GM23338 (cell line): ENCODE results near the gene MYL5. TPM values are rescaled to one million over a fixed set of nuclear protein-coding genes. Genes with fewer than 3 reads are reported as not detected.

Source experiments
- ATAC-seq: fragments of 200-7000 bp; cut with Tn5 transposase; 3 replicates; pipeline ENCODE4 v1.9.1; 2020
- DNase-seq: peaks from one replicate; pipeline ENCODE4 v3.0.0-alpha.2; 2015; ENCODE audit warnings: low spot score
- H2AFZ ChIP-seq: fragments of 200-600 bp; sonication (generic); 2 replicates; pipeline ENCODE4 v1.8.0; 2016; ENCODE audit warnings: antibody characterized with exemption, mild to moderate bottlenecking, moderate library complexity
- H3F3A ChIP-seq: fragments of 200-600 bp; sonication (generic); replicated peaks from 2 replicates; pipeline ENCODE4 v1.8.0; 2017; ENCODE audit warnings: antibody characterized with exemption, mixed run types, low read depth
- H3K27ac ChIP-seq: fragments of 200-600 bp; sonication (generic); 2 replicates; pipeline ENCODE4 v1.6.1; 2016; ENCODE audit warnings: low read depth
- H3K27me3 ChIP-seq: fragments of 200-600 bp; sonication (generic); 2 replicates; pipeline ENCODE4 v1.8.0; 2016; ENCODE audit warnings: mild to moderate bottlenecking, mixed run types, moderate library complexity; ENCODE audit not compliant: insufficient read depth
- H3K36me3 ChIP-seq: fragments of 200-600 bp; sonication (generic); 2 replicates; pipeline ENCODE4 v1.8.0; 2016; ENCODE audit warnings: mild to moderate bottlenecking; ENCODE audit not compliant: insufficient read depth
- H3K4me1 ChIP-seq: fragments of 200-600 bp; sonication (generic); 2 replicates; pipeline ENCODE4 v1.8.0; 2016; ENCODE audit warnings: mild to moderate bottlenecking, moderate library complexity; ENCODE audit not compliant: insufficient read depth
- H3K4me2 ChIP-seq: fragments of 200-600 bp; sonication (generic); 2 replicates; pipeline ENCODE4 v1.7.1; 2017; ENCODE audit warnings: mixed run types
- H3K4me3 ChIP-seq: fragments of 200-600 bp; sonication (generic); 2 replicates; pipeline ENCODE4 v1.6.1; 2016; ENCODE audit warnings: mixed run types
- H3K79me2 ChIP-seq: fragments of 200-600 bp; sonication (generic); replicated peaks from 2 replicates; pipeline ENCODE4 v1.8.0; 2017; ENCODE audit warnings: mild to moderate bottlenecking; ENCODE audit not compliant: insufficient read depth
- H3K9me2 ChIP-seq: fragments of 200-600 bp; sonication (generic); 2 replicates; pipeline ENCODE4 v1.8.0; 2017; ENCODE audit not compliant: insufficient read depth
- H4K20me1 ChIP-seq: fragments of 200-600 bp; sonication (generic); replicated peaks from 2 replicates; pipeline ENCODE4 v1.8.0; 2017; ENCODE audit warnings: mild to moderate bottlenecking; ENCODE audit not compliant: insufficient read depth
- H3K27ac Mint-ChIP-seq: 2 replicates; pipeline ENCODE4 v1.8.0; 2020; ENCODE audit warnings: inconsistent platforms, mild to moderate bottlenecking, moderate library complexity, mixed read lengths
- H3K27me3 Mint-ChIP-seq: 3 replicates; pipeline ENCODE4 v1.8.0; 2022; ENCODE audit warnings: low read depth, mild to moderate bottlenecking, moderate library complexity, mixed read lengths, inconsistent platforms; ENCODE audit not compliant: insufficient read depth, poor library complexity
- H3K36me3 Mint-ChIP-seq: 3 replicates; pipeline ENCODE4 v1.8.0; 2021; ENCODE audit warnings: low read depth, mild to moderate bottlenecking, inconsistent platforms, moderate library complexity, mixed read lengths
- H3K4me1 Mint-ChIP-seq: 3 replicates; pipeline ENCODE4 v1.8.0; 2020; ENCODE audit warnings: mild to moderate bottlenecking, inconsistent platforms, mixed read lengths
- H3K4me3 Mint-ChIP-seq: 3 replicates; pipeline ENCODE4 v1.8.0; 2021; ENCODE audit warnings: moderate library complexity, mild to moderate bottlenecking, inconsistent platforms, mixed read lengths
- H3K9me3 Mint-ChIP-seq: 3 replicates; pipeline ENCODE4 v1.8.0; 2020; ENCODE audit warnings: moderate library complexity, mild to moderate bottlenecking, inconsistent platforms, mixed read lengths
- CREB1 ChIP-seq: fragments of 250-450 bp; sonication (Bioruptor Pico); IDR thresholded peaks from 2 replicates; pipeline ENCODE4 v1.5.0; 2020; ENCODE audit warnings: low read depth, mild to moderate bottlenecking, moderate library complexity
- EZH2 ChIP-seq: fragments of 200-600 bp; sonication (generic); IDR thresholded peaks from one replicate; pipeline ENCODE4 v1.8.0; 2017; ENCODE audit warnings: antibody characterized with exemption, mild to moderate bottlenecking, low read depth; ENCODE audit not compliant: unreplicated experiment
- JUNB ChIP-seq: IDR thresholded peaks from one replicate; pipeline ENCODE4 v1.6.1; 2016; ENCODE audit warnings: antibody characterized with exemption; ENCODE audit not compliant: unreplicated experiment
- POLR2AphosphoS5 ChIP-seq: IDR thresholded peaks from 2 replicates; pipeline ENCODE4 v1.6.1; 2016; ENCODE audit warnings: antibody characterized with exemption, low read depth
- REST ChIP-seq: IDR thresholded peaks from one replicate; pipeline ENCODE4 v1.6.1; 2018; ENCODE audit warnings: antibody characterized with exemption; ENCODE audit not compliant: unreplicated experiment
- STAT1 ChIP-seq: IDR thresholded peaks from one replicate; pipeline ENCODE4 v1.6.1; 2016; ENCODE audit warnings: antibody characterized with exemption; ENCODE audit not compliant: unreplicated experiment
- ZNF114 ChIP-seq: fragments of 250-450 bp; sonication (Bioruptor Pico); IDR thresholded peaks from 2 replicates; pipeline ENCODE4 v1.5.0; 2020; ENCODE audit warnings: mild to moderate bottlenecking, moderate library complexity
- ZNF331 ChIP-seq: fragments of 250-450 bp; sonication (Bioruptor Pico); IDR thresholded peaks from 2 replicates; pipeline ENCODE4 v1.5.0; 2020; ENCODE audit warnings: low read depth, mild to moderate bottlenecking, moderate library complexity
- polyA plus RNA-seq: library from polyadenylated mRNA; unstranded; fragments of >200 nt; fragmentation: Nextera tagmentation; extraction: Ambion mirVana; gene quantifications from 2 replicates; pipeline ENCODE4 v1.2.1, GENCODE V29; 2016
- total RNA-seq: library from RNA; depleted of rRNA; stranded (reverse); fragments of >200 nt; shearing (Covaris generic); gene quantifications from 2 replicates; pipeline ENCODE4 v1.2.3, GENCODE V29; 2014
- TF ChIP-seq, protein P1 (sequence below): fragments of 250-450 bp; sonication (Bioruptor Pico); IDR thresholded peaks from 2 replicates; pipeline ENCODE4 v1.5.0; 2020; ENCODE audit warnings: mild to moderate bottlenecking, moderate library complexity

Gene MYL5
- total and polyA plus RNA-seq, 2 experiments from 2014 or later, result 3.0 to 4.4 TPM

DNA sequence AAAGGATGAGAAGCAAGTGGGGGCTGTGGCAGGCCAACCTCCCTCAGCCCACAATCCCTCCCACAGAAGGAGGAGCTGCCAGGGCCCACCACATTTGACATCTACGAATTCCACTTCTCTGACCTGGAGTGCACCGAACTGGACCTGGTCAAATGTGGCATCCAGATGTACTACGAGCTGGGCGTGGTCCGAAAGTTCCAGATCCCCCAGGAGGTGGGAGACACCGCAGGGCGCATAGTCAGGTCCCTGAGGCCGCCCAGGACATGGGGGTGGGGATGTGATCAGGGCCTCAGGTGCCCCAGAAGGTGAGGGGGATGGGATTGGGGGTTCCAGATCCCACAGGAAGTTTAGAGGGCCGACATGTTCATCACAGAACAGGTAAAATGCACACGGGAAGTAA is 13.9 kb upstream of the MYL5 start (continued):
- no peak for TF ChIP-seq REST
- TF ChIP-seq EZH2, result no peak
- no peak for TF ChIP-seq JUNB
- no peak for TF ChIP-seq CREB1 (CRISPR knock-in tag)

DNA sequence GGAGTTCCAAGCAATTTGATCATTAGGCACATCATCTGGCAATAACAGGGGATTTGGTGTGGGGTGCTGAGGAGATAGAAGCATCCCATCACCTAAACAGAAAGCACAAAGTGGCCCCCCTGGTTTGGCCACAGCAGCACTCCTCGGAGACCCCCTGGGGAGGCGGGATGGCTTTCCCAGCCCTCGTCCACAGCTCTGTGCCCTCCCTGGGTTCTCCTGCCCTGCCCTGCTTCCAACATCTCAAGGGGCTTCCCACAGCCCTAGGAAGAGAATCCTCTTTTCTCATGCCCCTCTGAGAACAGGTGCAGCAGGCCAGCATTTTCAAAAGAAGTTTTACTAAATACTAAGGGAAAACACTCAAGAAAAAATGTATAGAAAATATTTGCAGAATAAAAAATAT is 13.1 kb upstream of the MYL5 start:
- no peak overlapping the region for H2AFZ ChIP-seq
- no peak for ATAC-seq
- H3K27me3 ChIP-seq, result no peaks in the 10 kb centered on the region
- no peak for DNase-seq
- TF ChIP-seq ZNF114 (CRISPR knock-in tag) (no peak), JUNB (no peak), ZNF331 (no peak), EZH2 (no peak), CREB1 (CRISPR knock-in tag) (no peak), POLR2AphosphoS5 (no peak), STAT1 (no peak)
- TF ChIP-seq, protein P1, sequence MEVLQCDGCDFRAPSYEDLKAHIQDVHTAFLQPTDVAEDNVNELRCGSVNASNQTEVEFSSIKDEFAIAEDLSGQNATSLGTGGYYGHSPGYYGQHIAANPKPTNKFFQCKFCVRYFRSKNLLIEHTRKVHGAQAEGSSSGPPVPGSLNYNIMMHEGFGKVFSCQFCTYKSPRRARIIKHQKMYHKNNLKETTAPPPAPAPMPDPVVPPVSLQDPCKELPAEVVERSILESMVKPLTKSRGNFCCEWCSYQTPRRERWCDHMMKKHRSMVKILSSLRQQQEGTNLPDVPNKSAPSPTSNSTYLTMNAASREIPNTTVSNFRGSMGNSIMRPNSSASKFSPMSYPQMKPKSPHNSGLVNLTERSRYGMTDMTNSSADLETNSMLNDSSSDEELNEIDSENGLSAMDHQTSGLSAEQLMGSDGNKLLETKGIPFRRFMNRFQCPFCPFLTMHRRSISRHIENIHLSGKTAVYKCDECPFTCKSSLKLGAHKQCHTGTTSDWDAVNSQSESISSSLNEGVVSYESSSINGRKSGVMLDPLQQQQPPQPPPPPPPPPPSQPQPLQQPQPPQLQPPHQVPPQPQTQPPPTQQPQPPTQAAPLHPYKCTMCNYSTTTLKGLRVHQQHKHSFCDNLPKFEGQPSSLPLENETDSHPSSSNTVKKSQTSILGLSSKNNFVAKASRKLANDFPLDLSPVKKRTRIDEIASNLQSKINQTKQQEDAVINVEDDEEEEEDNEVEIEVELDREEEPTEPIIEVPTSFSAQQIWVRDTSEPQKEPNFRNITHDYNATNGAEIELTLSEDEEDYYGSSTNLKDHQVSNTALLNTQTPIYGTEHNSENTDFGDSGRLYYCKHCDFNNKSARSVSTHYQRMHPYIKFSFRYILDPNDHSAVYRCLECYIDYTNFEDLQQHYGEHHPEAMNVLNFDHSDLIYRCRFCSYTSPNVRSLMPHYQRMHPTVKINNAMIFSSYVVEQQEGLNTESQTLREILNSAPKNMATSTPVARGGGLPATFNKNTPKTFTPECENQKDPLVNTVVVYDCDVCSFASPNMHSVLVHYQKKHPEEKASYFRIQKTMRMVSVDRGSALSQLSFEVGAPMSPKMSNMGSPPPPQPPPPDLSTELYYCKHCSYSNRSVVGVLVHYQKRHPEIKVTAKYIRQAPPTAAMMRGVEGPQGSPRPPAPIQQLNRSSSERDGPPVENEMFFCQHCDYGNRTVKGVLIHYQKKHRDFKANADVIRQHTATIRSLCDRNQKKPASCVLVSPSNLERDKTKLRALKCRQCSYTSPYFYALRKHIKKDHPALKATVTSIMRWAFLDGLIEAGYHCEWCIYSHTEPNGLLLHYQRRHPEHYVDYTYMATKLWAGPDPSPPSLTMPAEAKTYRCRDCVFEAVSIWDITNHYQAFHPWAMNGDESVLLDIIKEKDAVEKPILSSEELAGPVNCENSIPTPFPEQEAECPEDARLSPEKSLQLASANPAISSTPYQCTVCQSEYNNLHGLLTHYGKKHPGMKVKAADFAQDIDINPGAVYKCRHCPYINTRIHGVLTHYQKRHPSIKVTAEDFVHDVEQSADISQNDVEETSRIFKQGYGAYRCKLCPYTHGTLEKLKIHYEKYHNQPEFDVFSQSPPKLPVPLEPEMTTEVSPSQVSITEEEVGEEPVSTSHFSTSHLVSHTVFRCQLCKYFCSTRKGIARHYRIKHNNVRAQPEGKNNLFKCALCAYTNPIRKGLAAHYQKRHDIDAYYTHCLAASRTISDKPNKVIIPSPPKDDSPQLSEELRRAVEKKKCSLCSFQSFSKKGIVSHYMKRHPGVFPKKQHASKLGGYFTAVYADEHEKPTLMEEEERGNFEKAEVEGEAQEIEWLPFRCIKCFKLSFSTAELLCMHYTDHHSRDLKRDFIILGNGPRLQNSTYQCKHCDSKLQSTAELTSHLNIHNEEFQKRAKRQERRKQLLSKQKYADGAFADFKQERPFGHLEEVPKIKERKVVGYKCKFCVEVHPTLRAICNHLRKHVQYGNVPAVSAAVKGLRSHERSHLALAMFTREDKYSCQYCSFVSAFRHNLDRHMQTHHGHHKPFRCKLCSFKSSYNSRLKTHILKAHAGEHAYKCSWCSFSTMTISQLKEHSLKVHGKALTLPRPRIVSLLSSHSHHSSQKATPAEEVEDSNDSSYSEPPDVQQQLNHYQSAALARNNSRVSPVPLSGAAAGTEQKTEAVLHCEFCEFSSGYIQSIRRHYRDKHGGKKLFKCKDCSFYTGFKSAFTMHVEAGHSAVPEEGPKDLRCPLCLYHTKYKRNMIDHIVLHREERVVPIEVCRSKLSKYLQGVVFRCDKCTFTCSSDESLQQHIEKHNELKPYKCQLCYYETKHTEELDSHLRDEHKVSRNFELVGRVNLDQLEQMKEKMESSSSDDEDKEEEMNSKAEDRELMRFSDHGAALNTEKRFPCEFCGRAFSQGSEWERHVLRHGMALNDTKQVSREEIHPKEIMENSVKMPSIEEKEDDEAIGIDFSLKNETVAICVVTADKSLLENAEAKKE (CRISPR knock-in tag), result no peak
- no peaks in the 10 kb centered on the region for H3K4me1 ChIP-seq
- H3K9me3 Mint-ChIP-seq, result no peaks in the 10 kb centered on the region; the same call in 2 of the 3 replicates
- no peak overlapping the region for H3K27ac ChIP-seq
- no peaks in the 10 kb centered on the region for H3K9me2 ChIP-seq
- peaks cover 12% of the 10 kb centered on the region for H3K36me3 Mint-ChIP-seq
- no peak overlapping the region for H3K4me3 Mint-ChIP-seq
- H3K27me3 Mint-ChIP-seq, result peaks cover 8% of the 10 kb centered on the region
- H3F3A ChIP-seq, result 0 out of 2 replicates have a peak, but pooled peaks cover 2% of the 10 kb centered on the region
- H4K20me1 ChIP-seq, result no peaks in the 10 kb centered on the region; the same call in 1 of the 2 replicates
- H3K27ac Mint-ChIP-seq, result no peak overlapping the region
- no peak overlapping the region for H3K4me2 ChIP-seq
- H3K79me2 ChIP-seq, result no peaks in the 10 kb centered on the region
- H3K4me1 Mint-ChIP-seq, result no peaks in the 10 kb centered on the region; the same call in 2 of the 3 replicates
- no peak overlapping the region for H3K4me3 ChIP-seq
- H3K36me3 ChIP-seq, result no peaks in the 10 kb centered on the region
